Myocyte (in vitro differentiated cells): ENCODE measurements around the gene EPHX1. TPM values are rescaled to one million over a fixed set of nuclear protein-coding genes. Genes with fewer than 3 reads are reported as not detected.
"Not testable (repeated sequence)": the region's sequence is repeated elsewhere in the genome, so short reads cannot be mapped to it uniquely, and the experiment has no call there.

Experiments
- DNase-seq: peaks from one replicate; pipeline ENCODE4 v3.0.0-alpha.2; 2012; ENCODE audit warnings: low read depth
- polyA plus RNA-seq: library from polyadenylated mRNA; unstranded; fragments of >200 nt; gene quantifications from one replicate; pipeline ENCODE4 v1.2.1, GENCODE V29; 2012; ENCODE audit warnings: missing spikeins
- total RNA-seq: library from RNA; depleted of rRNA; stranded (reverse); fragments of >200 nt; gene quantifications from 2 replicates; pipeline ENCODE4 v1.2.3, GENCODE V29; 2014

Gene EPHX1
- 24.1 and 28.3 TPM in 2 replicates for total RNA-seq
- 98.4 TPM for polyA plus RNA-seq

DNA sequence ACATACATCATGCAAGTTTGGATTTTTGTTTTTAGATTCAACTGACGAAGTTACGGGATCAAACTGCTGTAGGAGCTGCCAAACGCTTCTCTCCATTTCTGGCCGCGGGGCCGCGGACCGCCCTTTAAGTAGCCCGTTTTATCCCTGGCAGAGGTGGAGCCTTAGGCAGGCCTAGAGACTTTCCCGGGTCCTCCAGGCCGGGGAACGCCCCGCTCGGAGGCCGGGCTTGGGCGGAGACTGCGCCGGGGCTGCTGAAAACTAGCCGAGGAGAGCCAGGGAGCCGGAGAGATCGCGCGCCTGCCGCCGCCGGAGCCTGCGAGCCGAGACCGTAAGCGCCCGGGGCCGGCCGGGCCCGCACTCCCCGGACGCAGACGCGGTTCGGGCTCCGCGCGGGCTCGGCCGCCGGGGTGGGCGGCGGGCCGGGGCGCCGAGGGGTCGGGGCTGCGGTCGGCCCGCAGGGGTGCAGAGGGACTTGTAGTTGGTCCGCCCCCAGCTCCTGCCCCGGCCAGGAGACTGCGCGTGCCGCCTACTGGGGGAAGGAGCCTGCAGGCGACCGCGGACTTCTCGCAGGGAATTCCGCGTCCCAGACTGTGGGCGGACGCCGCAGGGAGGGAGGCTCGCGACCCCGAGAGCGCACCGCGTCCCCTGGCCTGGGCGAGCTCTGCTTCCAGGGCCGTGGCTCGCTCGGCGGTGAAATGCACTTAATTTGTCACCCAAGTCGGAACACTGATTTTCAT is at the start of gene EPHX1:
Gene EPHX1, plus strand, starts transcription at position 283 of the 737 bp plus-strand sequence. CDS start 18,606 bp downstream, outside the sequence.
- peak; percentile 91 for DNase-seq

DNA sequence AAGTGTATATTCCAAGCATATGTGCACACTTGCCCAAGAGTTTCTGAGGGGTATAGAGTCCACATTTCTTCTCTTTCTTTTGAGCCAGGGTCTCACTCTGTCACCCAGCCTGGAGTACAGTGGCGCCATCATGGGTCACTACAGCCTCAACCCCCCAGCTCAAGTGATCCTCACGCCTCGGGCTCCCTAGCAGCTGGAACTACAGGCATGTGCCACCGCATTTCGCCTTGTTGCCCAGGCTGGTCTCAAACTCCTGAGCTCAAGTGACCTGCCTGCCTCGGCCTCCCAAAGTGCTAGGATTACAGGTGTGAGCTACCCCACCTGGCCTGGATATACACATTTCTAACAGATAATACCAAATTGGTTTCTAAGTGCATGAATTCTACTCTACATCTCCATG is 49.4 kb upstream of the EPHX1 start:
- no peak for DNase-seq

DNA sequence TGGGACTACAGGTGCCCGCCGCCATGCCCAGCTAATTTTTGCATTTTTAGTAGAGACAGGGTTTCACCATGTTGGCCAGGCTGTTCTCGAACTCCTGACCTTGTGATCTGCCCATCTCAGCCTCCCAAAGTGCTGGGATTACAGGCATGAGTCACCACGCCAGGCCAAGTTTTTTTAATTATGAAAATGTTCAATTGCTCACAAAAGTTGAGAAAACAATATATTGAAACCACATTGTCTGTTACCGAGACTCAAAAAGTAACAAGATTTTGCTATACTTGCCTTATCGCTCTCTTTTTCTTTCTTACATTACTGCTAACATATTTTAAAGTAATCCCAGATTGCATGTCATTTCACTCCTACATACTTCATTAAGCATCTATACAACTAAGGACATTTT is 48.5 kb upstream of the EPHX1 start:
- DNase-seq, result not testable (repeated sequence)

DNA sequence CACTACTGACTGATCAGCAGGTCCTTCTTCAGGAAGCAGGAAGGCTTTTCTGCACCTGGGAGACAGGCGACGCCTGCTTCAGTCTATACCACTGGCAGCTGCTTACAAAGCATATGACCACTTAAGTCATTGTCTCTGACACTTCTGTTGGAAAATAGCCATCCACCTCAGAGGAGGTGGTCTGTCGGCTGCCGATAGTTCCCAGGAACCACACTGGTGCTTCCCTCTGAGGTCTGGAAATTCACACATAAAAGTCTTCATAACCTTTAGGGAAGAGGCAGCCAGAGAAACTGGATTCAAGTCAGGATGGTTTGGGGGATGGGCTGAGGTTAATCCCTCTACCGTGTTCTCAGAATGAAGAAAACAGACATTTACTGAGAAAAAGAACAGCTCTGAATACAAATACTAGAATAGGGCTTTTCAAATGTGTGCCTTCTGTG is 47.9 kb upstream of the EPHX1 start:
- no peak for DNase-seq

DNA sequence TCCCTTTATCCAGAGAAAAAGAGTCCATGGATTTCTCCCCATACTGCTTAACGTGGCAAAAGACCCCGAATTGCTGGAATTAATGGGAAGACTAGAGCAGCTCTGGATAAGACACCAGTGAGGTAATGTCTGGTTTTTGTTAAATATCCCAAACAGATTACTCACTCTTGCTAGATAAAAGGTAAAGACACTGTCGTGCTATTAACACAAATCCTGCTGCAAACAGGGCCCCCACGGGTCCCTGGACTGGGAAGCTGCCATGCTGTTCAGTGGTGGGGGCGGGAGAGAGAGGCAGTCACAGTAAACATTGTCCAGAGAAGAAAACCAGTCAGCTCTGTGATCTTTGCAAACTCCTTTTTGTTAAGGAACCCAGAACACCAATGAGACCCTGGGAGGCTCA is 47.5 kb upstream of the EPHX1 start:
- no peak for DNase-seq

DNA sequence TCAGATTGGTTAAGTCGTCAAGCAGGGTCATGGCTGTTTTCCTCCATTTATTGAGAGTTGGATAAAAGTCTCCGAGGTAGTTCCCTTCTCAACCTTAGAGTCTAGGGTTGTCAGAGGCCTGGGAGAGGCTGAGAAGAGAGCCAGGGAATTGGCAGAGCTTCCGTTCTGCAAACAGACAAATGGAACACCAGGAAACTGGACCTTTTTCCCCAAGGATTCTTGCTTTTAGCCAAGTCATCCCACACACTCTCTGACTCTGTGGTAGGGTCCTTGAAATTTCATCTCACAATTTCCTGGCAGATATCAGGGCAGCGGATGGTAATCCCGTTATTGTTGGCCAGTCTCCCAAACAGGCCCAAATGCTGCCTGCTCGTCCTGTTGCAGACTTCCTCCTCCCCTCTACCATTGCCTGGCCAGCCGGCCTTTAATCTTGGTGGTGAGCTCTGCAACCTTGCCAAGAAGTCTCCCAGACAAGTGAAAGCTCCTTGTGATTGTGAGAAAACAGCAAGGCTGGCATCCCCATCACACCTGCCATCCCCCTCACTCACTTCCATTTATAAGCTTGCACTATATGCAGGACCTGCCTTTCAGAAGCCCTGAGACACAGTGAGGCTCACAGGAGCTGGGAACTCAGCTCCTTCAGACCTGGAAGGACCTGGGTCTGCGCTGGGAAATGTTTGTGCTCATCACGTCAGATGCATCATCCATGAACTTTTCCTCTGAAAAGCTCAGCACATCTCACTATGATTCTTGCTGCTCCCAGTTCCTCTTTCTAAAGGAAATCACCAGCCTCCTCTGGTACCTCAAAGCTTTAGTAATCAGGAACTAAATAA is 46.0 kb upstream of the EPHX1 start:
- DNase-seq, result peak; percentile 79

DNA sequence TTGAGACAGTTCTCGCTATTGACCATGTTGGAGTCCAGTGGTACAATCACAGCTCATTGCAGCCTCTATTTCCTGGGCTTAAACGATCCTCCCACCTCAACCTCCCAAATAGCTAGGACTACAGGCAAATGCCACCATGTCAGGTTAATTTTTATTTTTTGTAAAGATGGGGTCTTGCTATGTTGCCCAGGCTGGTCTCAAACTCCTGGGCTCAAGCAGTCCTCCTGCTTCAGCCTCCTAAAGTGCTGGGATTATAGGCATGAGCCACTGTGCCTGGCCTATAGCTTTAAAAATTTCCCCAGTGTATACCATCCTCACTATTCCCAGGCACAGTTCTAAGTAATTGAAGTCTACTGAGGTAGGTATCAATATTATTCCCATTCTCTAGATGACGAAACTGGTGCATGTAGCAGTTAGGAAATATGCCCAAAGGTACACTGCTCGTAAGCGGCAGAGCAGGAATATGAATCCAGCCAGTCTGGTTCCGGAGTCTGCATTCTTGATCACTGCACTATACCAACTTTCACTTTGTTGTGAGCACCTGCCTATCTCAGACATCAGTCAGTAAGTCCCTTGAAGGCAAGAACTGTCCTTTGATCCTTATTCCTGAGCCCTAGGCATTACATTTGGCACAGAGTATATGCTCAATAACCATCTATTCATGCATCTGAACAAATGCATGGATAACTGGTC is 43.8 kb upstream of the EPHX1 start:
- no peak for DNase-seq

DNA sequence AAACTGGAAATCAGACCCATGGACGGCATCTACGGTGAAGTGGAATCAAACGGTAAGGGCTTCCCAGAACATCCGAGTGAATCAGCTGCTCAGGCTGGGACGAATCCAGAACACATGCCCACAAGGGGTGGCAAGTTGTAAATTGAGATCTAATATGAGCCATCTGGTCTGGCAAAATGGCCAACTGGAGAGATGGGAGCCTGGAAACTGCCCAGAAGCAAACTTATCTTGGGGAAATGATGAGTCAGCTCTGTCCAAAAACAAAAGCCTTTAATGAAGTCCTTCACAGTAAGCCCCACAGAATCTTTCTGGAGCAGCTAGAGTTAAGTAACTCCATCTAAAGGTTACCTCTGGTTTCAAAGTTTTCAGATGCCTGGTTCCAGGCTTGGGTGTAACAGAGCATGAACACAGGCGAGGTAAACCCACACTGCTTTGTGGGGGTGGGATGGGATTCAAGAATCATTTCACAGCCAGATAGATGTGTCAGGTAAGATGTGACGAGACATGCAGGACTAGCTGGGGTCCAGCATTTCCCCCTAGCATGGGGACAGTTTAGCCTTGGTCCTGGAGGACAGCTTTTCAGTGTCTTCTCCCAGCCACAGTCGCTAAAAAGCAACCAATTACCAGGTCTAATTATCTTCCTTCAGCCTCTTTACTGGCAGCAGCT is 42.8 kb upstream of the EPHX1 start:
- peak; percentile 98 for DNase-seq

DNA sequence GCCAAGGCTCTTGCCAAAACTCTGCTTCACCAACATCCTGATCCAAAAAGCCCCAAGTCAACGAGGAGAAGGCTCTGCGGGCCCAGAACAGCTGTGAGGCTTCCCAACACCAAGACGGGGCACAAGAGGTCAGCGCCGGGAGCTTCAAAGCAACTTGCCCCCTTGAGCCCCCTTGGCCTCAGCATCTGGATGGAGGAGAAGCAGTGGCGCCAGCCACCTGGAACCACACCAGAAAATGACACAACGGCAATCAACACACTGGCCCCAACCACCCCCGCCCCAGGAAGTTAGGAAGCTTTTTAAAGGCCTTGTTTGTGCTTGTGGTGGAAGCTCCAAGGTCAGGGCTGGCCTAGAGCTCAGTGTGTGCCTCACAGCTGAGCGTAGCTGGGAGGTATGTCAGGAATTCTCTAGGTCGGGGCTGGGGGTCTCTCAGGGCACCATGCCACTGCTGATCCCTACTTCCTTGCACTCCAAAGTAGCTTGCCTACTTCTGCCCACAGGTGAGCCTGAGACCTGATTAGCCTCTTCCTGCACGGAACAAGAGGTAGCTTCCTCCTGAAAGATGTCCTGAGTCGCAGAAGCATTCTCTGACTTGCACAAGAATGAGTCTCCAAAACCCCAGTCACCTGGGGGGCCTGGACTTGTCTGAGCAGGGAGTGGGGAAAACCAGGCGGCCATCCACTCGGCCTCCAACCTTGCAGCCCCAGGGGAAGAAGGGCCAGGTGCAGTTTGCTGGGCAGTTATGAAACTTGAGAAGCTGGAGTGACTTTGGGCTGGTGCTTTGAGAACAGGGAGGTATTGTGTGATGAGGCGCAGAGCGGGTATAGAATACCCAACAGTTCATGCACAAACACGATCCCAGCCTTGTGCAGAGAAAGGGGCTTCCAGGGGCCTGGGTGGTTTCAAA is 42.0 kb upstream of the EPHX1 start:
- DNase-seq, result peak; percentile 91

DNA sequence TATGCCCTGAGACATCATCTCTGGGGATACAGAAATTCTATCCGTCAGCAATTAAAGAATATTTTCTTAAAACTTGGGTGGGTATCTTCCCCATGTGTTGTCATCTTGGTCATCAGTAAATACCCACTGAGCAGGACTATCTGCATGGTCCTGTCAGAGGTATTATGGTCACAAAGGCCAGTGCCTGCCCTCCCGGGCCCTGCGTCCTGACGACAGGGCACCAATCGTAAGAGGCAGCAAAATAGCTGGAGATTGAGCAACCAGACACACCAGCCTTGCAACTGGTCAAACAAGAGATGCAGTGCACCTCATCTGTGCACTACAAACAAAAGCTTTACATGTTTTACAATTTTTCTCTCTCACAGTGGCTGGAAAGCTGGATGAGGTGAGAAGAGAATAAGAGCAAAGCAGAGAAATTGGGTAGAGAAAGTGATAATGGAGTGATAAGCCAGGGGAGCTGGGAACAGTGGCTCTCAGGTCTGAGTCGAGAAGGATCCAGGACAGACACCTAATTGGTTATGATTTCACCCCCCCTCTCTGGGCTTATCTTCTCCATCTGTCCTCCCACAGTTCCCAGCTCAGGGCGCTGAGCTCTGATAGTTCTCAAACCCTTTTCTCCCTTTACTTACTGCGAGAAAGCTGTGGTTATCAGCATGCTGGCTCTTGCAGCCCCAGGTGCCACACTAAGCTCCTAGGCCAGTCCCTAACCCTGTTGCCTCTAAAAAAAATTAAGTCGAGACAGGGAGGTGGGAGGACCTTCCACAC is 41.1 kb upstream of the EPHX1 start:
- DNase-seq, result no peak

DNA sequence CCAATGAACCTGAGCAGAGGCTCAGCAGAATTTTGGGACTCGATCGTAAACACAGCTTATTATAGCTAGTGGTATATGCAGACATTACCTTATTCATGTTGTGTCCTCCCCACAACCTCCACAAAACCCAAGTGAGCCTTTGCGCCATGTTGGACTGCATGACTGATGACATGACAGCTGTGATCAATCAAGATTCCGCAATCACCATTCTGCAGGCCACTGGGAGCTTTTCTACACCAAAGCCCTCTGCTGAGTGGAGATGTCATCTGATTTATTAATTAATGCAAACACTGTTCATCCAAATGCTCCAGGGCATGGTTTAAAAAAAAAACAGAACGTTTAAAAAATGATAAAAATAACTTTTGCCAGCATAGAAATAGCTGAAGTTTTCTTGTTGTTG is 40.2 kb upstream of the EPHX1 start:
- DNase-seq, result no peak

DNA sequence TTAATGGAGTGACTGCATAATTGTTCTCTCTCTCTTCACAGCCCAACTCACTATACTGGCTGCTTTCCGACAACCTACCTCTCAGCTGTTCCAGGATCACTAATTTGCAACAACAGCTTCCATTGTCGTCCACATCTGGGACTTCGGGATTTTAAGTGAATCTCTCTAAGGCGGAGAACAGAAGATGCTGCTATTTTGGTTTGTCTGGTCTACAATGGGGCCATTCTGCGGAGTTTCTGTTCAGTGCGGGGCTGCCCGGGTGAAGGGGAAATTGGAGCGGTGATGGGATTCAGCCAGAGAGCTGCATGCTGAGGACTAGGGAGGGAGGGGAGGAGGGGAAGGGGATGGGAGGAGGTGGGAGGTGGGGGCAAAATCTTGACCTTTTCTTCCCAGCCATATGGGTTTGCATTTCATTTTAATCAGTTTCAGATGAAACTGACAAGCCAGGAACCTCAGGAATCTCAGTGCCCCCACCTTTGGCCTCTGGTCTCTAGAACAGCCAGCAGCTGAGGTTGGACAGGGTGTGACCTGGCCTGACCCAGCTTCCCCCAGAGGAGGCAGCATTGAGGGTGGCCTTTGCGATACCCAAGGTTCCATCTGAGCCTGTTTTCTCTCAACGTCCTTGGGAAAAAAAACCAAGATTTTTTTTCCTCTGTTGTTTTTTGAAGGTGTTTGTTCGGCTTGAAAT is 39.2 kb upstream of the EPHX1 start:
- no peak for DNase-seq

DNA sequence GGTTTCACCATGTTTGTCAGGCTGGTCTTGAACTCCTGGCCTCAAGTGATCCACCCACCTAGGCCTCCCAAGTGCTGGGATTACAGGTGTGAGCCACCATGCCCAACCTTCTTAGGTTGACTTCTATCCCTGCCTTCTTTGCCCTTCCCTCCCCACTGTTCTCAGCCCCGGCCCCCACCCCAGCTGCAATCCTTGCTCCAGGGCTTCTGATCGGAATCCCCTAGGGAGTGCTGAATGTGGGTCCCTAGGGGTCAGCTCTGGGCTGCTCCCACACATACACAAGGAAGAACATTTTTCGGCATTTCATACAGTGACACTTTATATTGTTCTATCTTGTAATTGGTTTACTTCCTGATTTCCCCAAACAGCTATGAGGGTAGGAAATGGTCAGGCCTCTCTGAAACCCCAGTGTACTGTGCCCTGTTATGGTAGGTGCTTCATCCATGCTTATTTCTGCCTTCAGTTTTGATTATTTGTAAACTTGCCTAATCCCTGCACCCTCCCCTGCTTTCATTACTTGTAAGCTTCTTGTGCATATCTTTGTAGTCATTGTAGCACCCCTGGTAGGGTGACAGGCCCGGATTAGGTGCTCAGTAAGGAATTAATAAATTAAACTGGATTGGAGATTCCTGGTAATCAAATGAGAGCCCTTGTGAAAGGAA is 38.1 kb upstream of the EPHX1 start:
- no peak for DNase-seq

DNA sequence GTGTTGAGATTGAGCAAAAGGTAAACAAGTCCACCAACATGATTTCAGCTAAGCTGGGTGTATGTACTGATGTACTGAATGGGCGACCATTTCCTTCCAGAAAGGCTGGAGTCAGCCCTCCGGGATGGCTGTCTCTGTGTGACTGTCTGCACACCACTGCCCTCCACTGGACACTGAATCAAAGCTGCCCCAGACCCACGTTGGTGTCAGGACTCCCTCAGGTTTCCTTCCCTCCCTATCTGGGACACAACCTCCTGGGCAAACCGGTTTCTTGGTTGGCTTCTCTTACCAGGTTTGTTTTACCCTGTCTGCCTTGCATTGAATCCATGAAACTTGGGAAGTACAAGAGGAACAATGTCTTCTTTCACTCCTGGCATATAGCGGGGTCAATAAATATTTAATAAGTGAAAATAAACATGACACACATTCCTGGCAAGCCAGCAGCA is 37.6 kb upstream of the EPHX1 start:
- peak; percentile 88 for DNase-seq

DNA sequence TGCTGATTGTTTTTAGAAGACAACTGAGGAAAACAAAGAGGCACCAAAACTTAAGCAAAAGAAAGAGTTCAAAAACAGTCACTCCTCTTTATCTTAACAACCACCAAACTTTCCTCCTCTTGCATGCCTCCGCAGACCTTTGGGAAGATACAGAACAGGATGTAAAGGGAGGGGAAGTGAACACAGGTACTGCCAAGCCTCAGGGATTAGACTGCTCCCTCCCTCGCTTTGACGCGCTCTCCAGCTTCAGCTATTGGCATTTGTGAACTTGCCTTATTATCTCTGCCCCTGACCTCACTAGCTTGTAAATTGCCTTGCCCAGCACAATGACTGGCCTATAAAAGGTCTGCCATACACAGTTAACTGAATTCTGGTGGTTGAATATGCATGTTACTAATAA is 37.1 kb upstream of the EPHX1 start:
- DNase-seq, result no peak

DNA sequence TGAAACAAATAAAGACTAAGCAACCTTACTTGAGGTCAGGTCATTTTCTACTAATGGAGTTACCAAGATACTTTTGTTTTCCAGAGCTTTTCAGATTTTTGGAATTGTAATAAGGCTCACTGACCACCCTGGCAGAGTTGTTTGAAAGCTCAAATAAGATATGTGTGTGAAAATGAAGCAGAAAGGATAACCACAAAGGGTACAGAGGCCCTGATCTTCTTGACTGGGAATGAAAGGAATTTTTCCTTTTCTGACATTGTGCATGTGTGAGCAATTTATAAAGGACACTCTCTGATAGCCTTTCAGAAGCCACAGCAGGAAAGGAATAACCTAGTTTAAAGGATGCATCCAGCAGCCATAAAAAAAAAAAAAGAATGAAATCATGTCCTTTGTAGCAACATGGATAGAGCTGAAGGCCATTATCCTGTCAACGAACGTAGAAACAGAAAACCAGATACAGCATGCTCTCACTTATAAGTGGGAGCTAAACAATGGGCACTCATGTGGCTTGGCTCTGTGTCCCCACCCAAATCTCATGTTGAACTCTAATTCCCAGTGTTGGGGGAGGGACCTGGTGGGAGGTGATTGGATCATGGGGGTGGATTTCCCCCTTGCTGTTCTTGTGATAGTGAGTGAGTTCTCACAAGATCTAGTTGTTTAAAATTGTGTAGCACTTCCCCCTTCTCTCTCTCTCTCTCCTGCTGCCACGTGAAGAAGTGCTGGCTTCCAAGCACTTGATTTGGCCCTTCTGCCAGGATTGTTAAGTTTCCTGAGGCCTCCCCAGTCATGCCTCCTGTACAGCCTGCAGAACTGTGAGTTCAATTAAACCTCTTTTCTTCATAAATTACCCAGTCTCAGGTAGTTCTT is 35.4 kb upstream of the EPHX1 start:
- no peak for DNase-seq

DNA sequence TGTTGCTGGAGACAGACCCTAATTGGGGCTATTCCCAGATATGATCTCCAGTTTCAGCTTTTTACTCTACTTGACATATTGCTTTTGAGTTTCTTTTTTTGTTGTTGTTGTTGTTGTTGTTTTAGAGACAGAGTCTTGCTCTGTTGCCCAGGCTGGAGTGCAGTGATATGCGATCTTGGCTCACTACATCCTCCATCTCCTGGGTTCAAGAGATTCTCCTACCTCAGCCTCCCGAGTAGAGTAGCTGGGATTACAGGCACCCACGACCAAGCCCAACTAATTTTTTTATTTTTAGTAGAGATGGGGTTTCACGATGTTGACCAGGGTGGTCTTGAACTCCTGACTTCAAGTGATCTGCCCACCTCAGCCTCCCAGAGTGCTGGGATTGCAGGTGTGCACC is 33.6 kb upstream of the EPHX1 start:
- DNase-seq, result no peak
